EL (cell line): ENCODE data around the gene UVSSA.
"Not testable (repeated sequence)": the region's sequence is repeated elsewhere in the genome, so short reads cannot be mapped to it uniquely, and the experiment has no call there.

ENCODE experiments used
- DNase-seq: peaks from one replicate; pipeline ENCODE4 v3.0.0-alpha.2; 2016

The UVSSA gene

DNA sequence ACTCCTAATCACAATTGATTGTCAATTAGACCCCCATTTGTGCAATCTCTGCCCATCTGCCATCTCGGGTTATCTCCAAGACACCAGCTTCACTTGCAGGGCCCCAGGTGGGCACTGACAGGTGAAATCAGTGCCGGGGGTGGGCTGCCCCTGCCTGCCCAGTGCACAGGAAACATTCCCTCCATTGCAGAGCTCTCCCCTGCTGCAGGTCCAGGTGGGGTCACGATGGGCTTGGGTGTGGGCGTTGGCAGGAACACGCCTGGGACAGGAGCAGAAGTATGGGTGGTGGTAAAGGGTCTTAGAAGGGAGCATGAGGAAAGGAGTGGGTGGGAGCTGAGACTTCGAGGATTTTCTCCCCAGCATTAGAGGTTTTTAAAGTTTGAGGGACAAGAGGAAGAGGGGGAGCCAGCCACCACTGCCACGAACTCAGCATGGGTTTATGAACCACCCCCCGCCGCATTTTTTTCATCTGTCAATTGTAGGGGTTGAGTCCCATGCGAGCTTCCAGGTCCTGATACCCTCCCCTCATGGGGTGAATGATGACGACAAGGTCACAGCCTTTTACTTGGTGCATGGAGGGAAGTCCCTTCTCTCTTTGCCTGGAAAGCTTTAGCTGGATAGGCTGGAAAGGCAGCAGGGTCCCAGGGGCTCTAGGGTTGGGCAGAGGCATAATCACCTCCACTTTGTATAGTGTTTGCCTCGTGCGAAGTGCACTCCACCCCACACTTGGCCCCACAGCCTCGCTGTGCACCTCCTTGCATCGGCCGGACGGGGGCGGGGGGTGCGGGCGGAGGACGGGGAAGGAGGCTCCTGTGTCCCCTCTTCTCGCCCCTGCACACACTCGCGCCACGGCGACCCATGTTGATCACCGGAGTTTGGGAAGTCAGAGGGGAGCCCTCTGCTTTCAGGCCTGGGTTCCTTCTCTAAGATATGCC lies 62.8 kb downstream of the UVSSA start:
- DNase-seq = no peak

DNA sequence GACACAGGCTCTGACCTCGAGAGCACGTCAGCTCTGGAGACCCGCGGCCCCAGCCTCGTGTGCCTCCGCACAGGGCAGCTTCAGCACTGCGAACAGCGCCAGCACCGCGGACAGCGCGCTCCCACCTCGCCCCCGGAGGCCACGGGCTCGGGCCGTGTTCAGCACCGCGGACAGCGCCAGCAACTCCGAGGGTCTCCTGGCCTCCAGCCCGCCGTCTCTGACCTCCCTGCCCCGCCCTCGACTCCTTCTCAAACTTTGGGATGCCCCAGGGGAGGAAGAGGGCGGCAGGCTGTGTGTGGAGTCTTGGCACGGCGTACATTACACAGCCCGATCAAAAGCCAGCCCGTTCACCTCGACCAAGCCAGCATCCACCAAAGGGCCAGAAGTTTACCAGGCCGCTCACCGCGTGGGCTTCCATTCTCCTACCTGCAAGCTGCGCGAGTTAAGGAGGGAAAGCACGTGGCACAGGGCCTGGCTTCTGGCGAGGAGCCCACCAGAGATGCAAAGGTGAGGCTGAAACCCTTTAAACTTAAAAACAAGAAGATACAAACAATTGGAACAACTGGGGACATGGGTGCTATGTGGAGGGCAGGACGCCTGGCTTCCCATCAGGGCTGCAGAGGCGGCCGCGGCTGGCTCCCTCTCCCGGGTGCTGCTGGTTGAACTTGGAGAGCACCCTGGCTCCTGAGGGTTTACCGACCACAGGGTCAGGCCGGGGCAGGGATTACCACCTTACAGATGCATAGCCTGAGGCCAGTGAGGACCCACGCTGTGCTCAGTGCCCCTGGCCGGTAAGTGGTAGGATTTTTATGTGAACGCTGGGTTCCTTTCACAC lies 63.7 kb downstream of the UVSSA start:
- DNase-seq = peak; percentile 17

DNA sequence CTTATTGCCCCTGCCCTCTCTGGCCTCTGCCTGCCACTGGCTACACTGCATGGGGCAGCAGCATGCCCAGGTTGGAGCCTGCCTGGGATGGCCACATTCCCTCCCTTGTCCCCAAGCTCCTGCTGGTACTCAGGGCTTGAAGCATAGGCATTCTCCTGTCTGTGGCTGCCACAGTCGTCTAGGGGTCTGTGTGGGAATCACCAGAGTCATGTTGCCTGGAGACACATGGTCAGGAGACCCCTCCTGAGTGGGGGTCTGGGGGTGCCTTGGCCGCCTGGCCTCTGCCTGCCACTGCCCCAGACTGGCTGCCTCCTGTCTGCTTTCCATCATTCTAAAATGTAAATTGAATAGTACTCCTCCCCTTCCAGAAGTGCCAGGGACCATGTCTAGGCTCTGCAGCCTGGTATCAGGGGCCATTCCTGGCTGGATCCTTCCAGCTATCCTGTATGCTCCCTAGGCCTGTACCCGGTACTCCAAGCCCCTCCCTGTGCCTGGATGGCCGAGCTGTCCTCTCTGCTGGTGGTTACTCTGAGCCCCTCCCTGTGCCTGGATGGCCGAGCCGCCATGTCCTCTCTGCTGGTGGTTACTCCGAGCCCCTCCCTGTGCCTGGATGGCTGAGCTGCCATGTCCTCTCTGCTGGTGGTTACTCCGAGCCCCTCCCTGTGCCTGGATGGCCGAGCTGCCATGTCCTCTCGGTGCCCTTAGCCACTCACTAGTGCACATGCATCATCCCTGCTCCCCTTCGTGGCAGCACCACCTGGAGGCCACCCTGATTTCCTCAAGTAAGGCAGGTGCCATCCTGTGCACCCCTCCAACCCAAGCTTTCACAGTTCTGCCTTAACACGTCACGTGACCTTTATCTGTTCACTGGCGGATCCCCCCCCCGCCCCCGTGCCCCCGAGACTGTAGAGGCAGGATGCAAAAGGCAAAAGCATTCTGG lies 64.7 kb downstream of the UVSSA start:
- no peak for DNase-seq

DNA sequence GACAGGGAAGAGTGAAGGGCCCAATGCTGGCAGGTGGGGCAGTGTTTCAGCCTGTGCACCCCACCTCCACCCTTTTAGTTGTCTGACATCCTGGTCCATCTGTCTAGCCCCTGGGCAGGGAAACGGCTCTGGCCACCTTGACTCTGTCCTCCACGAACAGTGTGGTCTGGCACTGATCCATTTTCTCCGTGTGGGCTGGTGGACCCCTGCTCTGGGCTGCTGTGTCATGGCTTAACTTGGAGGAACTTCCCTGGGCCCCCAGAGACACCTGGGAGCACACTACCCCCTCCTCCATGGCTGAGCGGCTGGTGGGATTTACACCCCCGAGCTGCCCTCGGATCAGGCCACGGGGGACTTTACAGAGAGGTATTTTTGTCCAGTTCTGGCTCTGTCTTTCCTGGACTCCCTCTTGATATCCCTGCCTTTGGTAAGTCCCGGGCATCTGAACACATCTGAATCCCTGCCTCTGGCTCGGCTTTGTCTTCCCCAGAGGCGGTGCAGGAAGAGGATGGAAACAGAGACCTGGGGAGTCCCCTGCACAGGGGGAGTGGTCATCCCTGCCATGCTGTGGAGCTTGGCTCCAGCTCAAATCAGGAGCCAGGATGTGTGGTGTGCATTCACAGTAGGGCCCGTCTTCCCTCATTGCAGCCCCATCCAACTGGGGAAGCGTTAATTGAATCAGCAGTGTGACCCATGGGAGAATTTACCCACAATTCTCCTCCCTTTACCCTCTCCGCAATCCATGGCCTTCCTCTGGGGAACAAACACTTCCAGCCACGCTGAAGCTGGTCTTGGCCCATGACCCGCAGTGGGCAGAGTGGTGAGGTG lies 65.6 kb downstream of the UVSSA start:
- DNase-seq = no peak

DNA sequence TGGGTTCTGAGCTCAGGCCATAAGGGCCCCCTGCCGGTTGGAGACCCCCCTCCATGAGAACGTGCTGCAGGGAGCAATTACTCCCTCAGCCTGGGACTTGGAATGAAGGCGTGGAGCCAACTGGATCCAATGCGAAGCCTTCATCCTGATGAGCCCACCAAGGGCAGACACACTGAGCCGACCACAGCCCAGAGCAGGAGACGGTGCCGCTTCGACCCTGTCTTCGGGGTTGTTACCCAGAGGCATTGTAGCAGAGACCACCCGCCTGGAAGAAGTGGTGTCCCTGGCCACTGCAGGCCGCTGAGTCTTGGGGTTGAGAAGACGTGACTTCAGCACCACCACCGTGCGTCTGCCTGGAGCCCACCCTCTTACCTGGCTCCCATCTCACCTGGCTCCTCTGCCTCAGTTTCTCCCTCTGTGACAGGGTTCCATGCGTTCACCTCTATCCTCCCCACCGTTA lies 66.2 kb downstream of the UVSSA start:
- no peak for DNase-seq

DNA sequence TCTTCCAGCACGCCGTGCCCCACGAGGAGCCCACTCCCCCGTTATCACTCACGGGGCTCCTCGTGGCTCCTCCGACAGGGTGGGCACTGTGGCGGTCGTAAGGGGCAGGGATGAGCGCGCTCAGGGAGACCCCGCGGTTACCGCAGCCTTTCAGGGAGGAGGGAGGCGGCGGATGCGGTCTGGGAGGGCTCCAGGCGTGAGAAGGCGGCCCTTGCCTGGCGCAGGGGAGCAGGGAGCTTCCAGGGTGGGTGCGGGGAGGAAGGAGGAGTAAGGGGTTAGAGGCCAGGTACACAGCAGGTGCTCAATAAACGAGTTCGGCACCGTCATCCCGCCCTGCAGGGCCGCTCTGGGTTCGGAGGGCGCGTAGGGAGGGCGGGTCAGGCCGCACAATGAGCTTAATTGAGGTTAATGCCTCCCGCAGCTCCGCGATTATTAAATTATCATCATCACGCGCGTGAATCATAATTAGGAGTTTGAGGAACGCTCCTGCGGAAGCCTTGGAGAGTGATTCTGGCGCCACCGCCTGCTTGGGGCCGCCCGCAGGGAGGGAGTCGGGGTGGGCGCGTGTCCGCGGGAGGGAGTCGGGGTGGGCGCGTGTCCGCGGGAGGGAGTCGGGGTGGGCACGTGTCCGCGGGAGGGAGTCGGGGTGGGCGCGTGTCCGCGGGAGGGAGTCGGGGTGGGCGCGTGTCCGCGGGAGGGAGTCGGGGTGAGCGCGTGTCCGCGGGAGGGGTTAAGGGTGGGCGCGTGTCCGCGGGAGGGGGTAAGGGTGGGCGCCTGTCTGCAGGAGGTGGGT lies 66.9 kb downstream of the UVSSA start:
- DNase-seq = no peak

DNA sequence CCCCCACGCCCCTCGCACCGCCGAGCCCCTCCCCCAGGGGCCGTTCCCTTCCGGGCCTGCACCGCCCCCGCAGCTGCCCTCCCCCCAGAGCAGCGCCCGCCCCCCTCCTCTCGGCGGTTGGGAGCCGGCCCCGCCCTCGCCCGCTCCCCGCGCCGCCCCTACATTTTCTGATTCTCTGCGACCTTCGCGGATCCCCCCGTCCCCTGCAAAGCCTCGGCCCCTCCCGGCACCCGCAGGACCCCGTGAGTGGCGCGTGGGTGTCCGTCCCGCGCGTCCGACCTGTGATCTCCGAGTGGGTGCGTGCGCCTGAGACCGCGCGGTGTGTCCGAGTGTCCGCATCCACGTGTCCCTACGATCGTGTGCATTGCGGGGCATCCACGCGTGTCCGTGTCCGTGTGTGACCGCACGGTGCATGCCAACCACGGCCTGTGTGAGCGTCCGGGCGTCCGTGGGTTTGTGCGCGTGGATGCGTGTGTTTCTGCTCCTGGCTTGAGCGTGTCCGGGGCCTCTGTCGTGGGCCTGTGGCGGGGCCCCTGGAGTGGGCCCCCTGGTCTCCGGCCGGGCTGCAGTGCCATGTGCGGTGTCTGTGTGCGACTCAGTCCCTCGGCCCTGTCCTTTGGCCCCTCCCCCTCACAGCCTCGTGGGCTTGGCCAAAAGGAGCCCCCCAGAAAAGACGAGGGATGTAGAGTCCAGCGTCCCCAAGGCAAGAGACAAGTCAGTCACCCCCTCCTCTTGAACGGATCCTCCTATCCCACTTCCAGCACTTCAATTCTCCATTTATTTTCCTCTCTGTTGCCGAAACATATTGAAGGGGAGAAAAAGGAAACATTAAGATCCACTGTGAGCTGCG lies 68.0 kb downstream of the UVSSA start:
- no peak for DNase-seq

DNA sequence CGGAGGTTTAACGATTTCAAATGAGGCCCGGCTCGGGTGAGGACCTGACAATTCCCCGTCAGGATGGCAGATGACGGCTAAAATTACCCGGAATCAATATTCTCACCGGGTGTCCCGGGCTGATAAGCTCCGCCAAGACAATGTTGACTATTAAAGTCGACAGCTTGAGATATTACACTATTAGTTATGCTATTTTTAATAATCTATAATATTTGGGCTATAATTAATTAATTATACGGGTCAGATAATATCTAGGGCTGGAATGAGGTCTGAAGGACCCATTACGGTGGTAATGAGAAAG lies 68.6 kb downstream of the UVSSA start:
- DNase-seq = no peak

DNA sequence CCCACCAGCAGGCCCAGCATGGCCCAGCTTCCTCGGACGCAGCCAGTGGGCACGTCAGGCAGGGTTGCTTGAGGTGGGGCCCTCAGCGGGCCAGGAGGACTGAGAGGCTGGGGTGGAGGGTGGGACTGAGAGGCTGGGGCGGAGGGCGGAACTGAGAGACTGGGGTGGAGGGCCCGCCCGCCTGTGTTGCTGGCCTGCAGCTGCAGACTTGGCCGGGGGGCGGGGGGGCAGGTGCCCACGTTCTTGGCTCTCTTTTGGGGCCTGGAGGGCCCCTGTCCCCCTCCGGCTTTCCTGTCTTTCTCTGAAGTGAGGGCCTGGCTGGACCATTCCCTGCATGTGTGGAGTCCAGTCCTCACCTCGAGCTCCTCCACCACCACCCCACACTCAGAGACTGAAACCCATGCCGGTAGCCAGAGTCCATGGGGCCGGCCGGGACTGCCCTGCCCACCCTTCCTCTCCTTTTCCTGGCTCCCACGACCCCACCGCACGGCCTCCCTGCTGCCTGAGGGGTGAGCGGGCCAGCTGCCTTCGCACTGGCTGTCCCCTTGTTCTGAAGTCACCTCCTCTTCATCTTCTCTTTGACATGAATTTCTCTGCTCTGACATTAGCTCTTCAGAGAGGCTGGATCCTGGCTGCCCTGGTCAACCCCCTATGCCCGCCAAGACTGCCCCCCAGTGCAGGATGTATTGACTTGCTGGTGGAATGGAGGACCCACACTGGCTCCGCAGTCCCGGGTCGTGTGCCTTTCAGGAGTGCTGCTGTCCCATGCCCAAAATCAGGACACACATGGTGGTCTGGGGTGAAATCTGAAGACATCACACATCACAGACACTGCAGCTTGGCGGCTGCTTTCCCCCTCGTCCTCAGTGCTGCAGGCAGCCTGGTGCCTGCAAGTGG lies 69.3 kb downstream of the UVSSA start:
- DNase-seq = no peak

DNA sequence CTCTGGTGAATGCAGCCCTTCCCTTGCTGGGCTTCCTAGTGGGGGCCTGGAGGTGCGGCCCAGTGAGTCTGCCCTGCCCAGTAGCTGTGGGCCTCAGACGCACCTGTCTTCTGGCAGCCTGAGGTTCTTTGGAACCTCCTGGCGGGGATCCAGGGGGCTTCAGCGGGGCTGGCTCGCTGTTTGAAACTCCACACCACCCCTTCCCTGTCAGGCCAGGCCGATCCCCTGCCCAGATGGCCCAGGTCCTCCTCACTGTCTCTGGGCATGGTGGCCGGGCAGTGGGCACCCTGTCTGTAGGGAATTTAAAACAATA lies 69.9 kb downstream of the UVSSA start:
- no peak for DNase-seq

DNA sequence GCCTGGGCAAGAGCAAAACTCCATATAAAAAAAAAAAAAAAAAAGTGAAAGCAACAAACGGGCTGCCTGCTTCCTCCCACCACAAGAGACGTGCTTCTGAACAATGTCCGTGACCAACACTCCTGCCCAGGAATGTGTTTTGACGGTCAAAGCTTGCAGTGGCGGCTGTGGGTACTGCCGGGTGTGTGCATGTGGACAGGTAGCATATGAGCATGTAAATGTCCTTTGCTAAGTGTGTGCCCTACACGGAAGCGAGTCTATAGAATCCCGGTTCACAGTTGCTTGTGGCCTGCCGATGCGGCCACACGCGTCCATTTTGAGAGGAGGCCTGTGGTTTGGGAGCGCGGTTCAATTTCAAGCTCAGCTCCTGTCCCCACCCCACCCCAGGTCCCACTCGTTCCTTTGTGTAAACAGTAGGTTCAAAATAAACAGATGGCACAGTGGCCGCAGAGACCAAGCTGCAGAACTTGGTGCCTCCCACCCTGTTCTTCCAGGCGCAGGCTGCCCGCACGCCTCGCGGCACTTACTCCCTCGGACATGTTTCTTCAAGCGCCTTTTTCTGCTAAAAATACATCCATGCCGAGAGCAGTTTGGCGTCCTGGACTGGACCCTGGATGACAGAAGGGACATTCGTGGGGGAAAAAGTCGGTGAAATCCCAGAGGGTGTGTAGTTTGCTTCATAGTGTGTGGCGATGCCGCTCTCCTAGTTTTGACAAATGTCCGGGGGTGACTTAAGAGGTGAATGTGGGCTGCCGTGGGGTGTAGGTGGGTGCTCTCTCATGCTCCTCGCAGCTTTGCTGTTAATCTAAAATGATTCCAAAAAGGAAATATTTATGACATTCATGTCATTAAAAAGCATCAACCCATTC lies 70.7 kb downstream of the UVSSA start:
- DNase-seq = no peak

DNA sequence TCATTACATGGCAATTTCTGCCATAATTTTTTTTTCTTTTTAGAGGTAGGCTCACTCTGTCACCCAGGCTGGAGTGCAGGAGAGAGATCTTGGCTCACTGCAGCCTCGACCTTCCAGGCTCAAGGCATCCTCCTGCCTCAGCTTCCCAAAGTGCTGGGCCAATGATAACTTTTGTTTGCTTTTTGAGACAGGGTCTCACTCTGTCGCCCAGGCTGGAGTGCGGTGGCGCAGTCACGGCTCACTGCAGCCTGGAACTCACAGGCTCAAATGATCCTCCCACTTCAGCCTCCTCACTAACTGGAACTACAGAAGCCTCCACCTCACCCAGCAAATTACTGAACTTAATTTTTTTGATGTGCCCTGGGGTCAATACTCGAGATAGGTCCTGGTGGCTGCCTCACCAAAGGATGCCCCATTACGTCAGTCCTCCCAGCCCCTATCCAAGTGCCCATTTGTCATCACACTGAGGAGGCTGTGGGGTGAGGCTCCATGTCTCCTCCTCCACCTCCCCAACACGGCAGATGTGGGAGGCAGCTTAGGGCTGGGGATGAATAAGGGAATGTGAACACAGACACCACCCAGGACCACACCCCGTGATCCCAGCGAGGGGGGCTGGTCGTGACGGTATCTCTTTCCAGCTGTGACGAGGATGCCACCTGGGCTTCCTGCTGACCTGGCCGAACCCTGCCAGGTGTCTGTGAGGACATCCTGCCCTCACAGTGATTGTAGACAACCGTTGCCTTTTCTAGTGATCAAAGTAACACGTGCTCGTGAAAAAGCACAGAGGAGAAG lies 71.7 kb downstream of the UVSSA start:
- DNase-seq = no peak

DNA sequence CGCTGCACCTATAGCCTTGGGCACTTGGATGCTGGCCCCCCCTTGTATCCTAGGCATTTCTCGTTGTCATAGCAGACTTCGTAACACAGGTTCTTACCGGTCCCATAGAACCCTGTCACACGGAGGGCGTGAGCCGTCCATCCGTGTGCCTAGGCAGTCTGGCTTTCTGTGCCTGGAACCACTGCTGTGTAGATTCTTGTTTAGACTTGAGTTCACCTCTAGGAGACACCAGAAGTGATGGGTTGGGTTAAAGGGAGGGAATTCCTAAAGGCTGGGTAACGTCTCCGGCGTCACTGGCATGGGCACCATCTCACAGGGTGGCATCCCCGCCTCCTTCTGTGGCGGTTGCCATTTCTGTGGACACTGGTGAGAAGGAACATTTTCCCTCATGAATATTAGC lies 72.7 kb downstream of the UVSSA start:
- no peak for DNase-seq

DNA sequence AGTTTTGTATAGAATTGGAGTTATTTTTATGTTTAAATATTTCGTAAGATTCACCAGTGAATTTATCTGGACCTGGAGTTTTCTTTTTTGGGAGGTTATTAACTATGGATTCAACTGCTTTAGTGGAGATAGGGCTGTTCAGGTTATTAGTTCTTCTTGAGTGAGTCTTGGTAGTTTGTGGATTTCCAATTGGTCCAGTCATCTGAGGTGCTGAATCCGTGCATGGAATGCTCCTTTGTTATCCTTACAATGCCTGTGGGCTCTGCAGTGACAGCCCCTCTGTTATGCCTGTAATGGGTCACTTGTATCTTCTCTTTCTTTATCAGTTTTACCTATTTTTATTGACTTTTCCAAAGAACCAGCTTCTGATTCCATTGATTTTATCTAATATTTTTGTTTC lies 74.6 kb downstream of the UVSSA start:
- DNase-seq = no peak

DNA sequence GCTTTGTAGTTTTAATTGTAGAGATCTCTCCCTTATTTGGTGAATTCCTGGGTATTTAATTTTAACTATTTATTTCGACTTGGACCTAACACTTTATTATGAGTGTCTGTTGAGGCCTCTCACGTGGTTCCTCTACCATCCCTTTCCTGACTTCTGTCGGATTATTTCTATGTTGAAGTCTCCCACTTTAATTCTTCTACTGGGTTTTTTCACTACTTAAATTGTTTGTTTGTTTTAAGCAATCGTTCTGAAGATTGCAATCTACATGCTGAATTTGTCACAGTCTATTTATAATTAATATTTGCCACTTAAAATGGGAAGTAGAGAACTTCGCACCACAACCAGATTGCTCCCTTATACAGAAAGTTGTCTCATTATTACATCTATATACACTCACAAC lies 80.0 kb downstream of the UVSSA start:
- no peak for DNase-seq

DNA sequence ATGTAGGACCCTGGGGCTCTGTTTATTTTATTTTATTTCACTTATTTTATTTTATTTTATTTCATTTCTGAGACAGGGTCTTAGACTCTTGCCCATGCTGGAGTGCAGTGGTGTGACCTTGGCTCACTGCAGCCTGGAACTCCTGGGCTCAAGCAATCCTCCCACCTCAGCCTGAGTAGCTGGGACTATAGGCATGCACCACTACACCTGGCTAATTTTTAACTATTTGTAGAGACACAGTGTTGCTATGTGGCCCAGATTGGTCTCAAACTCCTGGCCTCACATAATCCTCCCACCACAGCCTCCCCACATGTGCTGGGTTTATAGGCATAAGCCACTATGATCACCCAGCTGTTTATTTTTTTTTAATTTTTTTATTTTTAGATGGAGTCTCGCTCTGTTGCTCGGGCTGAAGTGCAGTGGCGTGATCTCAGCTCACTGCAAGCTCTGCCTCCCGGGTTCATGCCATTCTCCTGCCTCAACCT lies 96.7 kb downstream of the UVSSA start:
- DNase-seq = not testable (repeated sequence)
